Testis (tissue), 2 donors: Measurements from ENCODE around the gene REEP3.

Experiments used
- CTCF ChIP-seq, 3 experiments: fragments of 450-650 bp in 2 of 3; fragments of 200-600 bp in 1 of 3; sonication (generic) in 1 of 3; IDR thresholded peaks; one replicate each; pipeline ENCODE4 v1.5.1; 2016 to 2019; ENCODE audit warnings: antibody characterized with exemption in 3 of 3, mild to moderate bottlenecking in 2 of 3, moderate library complexity in 1 of 3
- POLR2A ChIP-seq: fragments of 450-650 bp; IDR thresholded peaks from one replicate; pipeline ENCODE4 v1.6.1; 2017; ENCODE audit warnings: antibody characterized with exemption, mild to moderate bottlenecking, moderate library complexity

DNA sequence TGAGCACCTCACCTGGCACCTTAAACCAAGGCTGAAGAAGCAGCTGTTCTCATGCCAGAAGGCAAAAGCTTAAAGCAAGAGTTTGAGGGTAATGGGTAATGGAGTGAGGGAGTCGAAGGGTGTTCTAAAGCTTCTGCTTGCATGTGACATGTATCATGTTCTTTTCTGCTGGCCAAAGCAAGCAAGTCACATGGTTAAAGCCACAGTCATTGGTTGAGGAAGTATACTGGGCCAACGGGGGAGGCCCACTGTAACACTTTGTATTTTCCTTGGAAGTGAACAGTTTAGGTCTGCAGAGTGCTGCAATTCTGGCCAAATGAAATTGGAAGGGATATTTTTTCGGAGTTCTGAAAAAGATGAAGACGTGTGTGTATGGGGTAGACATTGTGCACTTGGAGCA lies 75.7 kb downstream of the REEP3 start:
- TF ChIP-seq POLR2A (no peak), CTCF (IDR thresholded peaks at IDR 0.05) (no peak)
